SK-N-SH treated with all-trans-retinoic acid at 6 μM for 48 hours (cell line): ENCODE data around the gene TMEM59L.

Experiments
- ATAC-seq: fragments of 200-7000 bp; cut with Tn5 transposase; 3 replicates; pipeline ENCODE4 v1.9.1; 2020; ENCODE audit warnings: mild to moderate bottlenecking, moderate library complexity
- BACH2 ChIP-seq: fragments of 250-450 bp; sonication (Bioruptor Pico); IDR thresholded peaks from 2 replicates; pipeline ENCODE4 v1.9.0; 2021; ENCODE audit warnings: mild to moderate bottlenecking, borderline replicate concordance
- CSDC2 ChIP-seq: fragments of 250-450 bp; sonication (Bioruptor Pico); IDR thresholded peaks from 2 replicates; pipeline ENCODE4 v1.5.0; 2020; ENCODE audit warnings: mild to moderate bottlenecking, moderate library complexity
- ISL1 ChIP-seq: fragments of 250-450 bp; sonication (Bioruptor Pico); IDR thresholded peaks from 2 replicates; pipeline ENCODE4 v2.1.2; 2022; ENCODE audit warnings: mild to moderate bottlenecking, moderate library complexity
- OSR1 ChIP-seq: fragments of 250-450 bp; sonication (Bioruptor Pico); IDR thresholded peaks from 2 replicates; pipeline ENCODE4 v1.8.0; 2022; ENCODE audit warnings: moderate library complexity, mild to moderate bottlenecking, inconsistent platforms
- PPARA ChIP-seq: fragments of 250-450 bp; sonication (Bioruptor Pico); IDR thresholded peaks from 2 replicates; pipeline ENCODE4 v1.5.0; 2020; ENCODE audit warnings: mild to moderate bottlenecking, borderline replicate concordance
- RARB ChIP-seq: fragments of 250-450 bp; sonication (Bioruptor Pico); IDR thresholded peaks from 2 replicates; pipeline ENCODE4 v1.8.0; 2021; ENCODE audit warnings: mild to moderate bottlenecking, moderate library complexity
- TOX ChIP-seq: fragments of 250-450 bp; sonication (Bioruptor Pico); IDR thresholded peaks from 2 replicates; pipeline ENCODE4 v1.8.0; 2021; ENCODE audit warnings: mild to moderate bottlenecking, moderate library complexity, borderline replicate concordance
- ZC3H10 ChIP-seq: fragments of 250-450 bp; sonication (Bioruptor Pico); IDR thresholded peaks from 2 replicates; pipeline ENCODE4 v1.5.1; 2021; ENCODE audit warnings: mild to moderate bottlenecking, moderate library complexity
- ZFP30 ChIP-seq: fragments of 450-650 bp; formaldehyde crosslinking; IDR thresholded peaks from 2 replicates; pipeline ENCODE4 v1.5.0; 2022; ENCODE audit warnings: mild to moderate bottlenecking, moderate library complexity
- ZNF565 ChIP-seq: fragments of 450-650 bp; formaldehyde crosslinking; conservative IDR thresholded peaks from 2 replicates; pipeline ENCODE4 v1.5.0; 2020; ENCODE audit warnings: low read depth, mild to moderate bottlenecking, moderate library complexity
- ZNF70 ChIP-seq: fragments of 450-650 bp; formaldehyde crosslinking; IDR thresholded peaks from 2 replicates; pipeline ENCODE4 v1.5.0; 2020; ENCODE audit warnings: mild to moderate bottlenecking, moderate library complexity
- ZNF8 ChIP-seq: fragments of 450-650 bp; formaldehyde crosslinking; IDR thresholded peaks from 2 replicates; pipeline ENCODE4 v1.5.0; 2020; ENCODE audit warnings: mild to moderate bottlenecking, moderate library complexity
- TF ChIP-seq, protein P1 (sequence below): fragments of 250-450 bp; sonication (Bioruptor Pico); IDR thresholded peaks from 2 replicates; pipeline ENCODE4 v1.8.0; 2020; ENCODE audit warnings: mild to moderate bottlenecking, moderate library complexity, borderline replicate concordance
- TF ChIP-seq, protein P2 (sequence below): fragments of 250-450 bp; sonication (Bioruptor Pico); IDR thresholded peaks from 2 replicates; pipeline ENCODE4 v1.5.1; 2020; ENCODE audit warnings: low read depth, mild to moderate bottlenecking, moderate library complexity
- TF ChIP-seq, protein P3 (sequence below): fragments of 250-450 bp; sonication (Bioruptor Pico); IDR thresholded peaks from 2 replicates; pipeline ENCODE4 v1.5.1; 2021; ENCODE audit warnings: mild to moderate bottlenecking, moderate library complexity
- TF ChIP-seq, protein P4 (sequence below): fragments of 250-450 bp; sonication (Bioruptor Pico); IDR thresholded peaks from 2 replicates; pipeline ENCODE4 v1.5.0; 2020; ENCODE audit warnings: mild to moderate bottlenecking, moderate library complexity
- TF ChIP-seq, protein P5 (sequence below): fragments of 250-450 bp; sonication (Bioruptor Pico); IDR thresholded peaks from 2 replicates; pipeline ENCODE4 v1.8.0; 2021; ENCODE audit warnings: low read depth, mild to moderate bottlenecking, moderate library complexity, borderline replicate concordance

The TMEM59L gene

DNA sequence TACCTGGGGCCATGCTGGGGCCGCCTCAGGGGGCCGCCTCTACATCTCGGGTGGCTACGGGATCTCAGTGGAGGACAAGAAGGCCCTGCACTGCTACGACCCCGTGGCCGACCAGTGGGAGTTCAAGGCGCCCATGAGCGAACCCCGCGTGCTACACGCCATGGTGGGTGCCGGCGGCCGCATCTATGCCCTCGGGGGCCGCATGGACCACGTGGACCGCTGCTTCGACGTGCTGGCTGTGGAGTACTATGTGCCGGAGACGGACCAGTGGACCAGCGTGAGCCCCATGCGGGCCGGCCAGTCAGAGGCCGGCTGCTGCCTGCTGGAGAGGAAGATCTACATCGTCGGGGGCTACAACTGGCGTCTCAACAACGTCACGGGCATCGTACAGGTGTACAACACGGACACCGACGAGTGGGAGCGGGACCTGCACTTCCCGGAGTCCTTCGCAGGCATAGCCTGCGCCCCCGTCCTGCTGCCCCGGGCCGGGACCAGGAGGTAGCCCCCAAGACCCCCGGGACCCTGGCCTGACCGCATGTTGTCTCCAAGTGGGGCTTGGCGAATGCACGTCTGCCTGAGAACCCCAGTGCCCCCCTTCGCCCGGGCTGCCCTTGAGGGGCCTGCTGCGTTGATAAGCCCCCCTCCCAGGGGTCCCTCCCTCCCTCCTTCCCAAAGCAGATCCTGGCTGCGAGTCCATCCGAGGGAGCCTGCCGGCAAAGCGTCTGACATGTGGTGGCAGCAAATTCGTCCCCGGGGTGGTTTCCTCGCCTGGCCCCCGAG lies 56.3 kb downstream of the TMEM59L start:
- TF ChIP-seq, protein P1, sequence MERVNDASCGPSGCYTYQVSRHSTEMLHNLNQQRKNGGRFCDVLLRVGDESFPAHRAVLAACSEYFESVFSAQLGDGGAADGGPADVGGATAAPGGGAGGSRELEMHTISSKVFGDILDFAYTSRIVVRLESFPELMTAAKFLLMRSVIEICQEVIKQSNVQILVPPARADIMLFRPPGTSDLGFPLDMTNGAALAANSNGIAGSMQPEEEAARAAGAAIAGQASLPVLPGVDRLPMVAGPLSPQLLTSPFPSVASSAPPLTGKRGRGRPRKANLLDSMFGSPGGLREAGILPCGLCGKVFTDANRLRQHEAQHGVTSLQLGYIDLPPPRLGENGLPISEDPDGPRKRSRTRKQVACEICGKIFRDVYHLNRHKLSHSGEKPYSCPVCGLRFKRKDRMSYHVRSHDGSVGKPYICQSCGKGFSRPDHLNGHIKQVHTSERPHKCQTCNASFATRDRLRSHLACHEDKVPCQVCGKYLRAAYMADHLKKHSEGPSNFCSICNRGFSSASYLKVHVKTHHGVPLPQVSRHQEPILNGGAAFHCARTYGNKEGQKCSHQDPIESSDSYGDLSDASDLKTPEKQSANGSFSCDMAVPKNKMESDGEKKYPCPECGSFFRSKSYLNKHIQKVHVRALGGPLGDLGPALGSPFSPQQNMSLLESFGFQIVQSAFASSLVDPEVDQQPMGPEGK (CRISPR knock-in tag) = no peak
- no peak for TF ChIP-seq CSDC2
- no peak for TF ChIP-seq ZFP30 (CRISPR knock-in tag)
- TF ChIP-seq ISL1 (CRISPR knock-in tag) = no peak
- TF ChIP-seq OSR1 (CRISPR knock-in tag) = no peak
- no peak for TF ChIP-seq RARB (CRISPR knock-in tag)
- TF ChIP-seq, protein P2, sequence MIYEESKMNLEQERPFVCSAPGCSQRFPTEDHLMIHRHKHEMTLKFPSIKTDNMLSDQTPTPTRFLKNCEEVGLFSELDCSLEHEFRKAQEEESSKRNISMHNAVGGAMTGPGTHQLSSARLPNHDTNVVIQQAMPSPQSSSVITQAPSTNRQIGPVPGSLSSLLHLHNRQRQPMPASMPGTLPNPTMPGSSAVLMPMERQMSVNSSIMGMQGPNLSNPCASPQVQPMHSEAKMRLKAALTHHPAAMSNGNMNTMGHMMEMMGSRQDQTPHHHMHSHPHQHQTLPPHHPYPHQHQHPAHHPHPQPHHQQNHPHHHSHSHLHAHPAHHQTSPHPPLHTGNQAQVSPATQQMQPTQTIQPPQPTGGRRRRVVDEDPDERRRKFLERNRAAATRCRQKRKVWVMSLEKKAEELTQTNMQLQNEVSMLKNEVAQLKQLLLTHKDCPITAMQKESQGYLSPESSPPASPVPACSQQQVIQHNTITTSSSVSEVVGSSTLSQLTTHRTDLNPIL (CRISPR knock-in tag) = no peak
- TF ChIP-seq ZNF8 = no peak
- no peak for TF ChIP-seq ZNF565 (CRISPR knock-in tag)
- TF ChIP-seq BACH2 (CRISPR knock-in tag) = no peak
- no peak for TF ChIP-seq PPARA (CRISPR knock-in tag)

DNA sequence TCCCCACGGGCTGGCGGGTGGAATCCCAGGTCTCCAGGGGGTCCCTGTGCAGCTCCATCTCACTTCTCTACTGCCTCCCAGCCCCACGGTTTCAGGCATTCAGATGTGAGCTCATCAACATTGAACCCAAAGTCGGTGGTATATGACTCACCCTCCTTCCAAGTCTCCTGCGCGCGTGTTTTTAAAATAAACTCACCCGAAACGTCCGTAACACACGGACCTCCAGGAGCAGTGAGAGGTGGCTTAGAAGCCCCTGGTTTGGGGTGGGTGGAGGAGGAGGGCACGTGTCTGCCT lies 56.8 kb downstream of the TMEM59L start:
- ATAC-seq = no peak
- TF ChIP-seq ISL1 (CRISPR knock-in tag) (no peak), ZNF565 (CRISPR knock-in tag) (no peak), ZNF70 (no peak), CSDC2 (no peak), TOX (no peak), ZFP30 (CRISPR knock-in tag) (no peak), BACH2 (CRISPR knock-in tag) (no peak)
- TF ChIP-seq, protein P3, sequence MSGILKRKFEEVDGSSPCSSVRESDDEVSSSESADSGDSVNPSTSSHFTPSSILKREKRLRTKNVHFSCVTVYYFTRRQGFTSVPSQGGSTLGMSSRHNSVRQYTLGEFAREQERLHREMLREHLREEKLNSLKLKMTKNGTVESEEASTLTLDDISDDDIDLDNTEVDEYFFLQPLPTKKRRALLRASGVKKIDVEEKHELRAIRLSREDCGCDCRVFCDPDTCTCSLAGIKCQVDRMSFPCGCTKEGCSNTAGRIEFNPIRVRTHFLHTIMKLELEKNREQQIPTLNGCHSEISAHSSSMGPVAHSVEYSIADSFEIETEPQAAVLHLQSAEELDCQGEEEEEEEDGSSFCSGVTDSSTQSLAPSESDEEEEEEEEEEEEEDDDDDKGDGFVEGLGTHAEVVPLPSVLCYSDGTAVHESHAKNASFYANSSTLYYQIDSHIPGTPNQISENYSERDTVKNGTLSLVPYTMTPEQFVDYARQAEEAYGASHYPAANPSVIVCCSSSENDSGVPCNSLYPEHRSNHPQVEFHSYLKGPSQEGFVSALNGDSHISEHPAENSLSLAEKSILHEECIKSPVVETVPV (CRISPR knock-in tag) = no peak
- TF ChIP-seq, protein P4, sequence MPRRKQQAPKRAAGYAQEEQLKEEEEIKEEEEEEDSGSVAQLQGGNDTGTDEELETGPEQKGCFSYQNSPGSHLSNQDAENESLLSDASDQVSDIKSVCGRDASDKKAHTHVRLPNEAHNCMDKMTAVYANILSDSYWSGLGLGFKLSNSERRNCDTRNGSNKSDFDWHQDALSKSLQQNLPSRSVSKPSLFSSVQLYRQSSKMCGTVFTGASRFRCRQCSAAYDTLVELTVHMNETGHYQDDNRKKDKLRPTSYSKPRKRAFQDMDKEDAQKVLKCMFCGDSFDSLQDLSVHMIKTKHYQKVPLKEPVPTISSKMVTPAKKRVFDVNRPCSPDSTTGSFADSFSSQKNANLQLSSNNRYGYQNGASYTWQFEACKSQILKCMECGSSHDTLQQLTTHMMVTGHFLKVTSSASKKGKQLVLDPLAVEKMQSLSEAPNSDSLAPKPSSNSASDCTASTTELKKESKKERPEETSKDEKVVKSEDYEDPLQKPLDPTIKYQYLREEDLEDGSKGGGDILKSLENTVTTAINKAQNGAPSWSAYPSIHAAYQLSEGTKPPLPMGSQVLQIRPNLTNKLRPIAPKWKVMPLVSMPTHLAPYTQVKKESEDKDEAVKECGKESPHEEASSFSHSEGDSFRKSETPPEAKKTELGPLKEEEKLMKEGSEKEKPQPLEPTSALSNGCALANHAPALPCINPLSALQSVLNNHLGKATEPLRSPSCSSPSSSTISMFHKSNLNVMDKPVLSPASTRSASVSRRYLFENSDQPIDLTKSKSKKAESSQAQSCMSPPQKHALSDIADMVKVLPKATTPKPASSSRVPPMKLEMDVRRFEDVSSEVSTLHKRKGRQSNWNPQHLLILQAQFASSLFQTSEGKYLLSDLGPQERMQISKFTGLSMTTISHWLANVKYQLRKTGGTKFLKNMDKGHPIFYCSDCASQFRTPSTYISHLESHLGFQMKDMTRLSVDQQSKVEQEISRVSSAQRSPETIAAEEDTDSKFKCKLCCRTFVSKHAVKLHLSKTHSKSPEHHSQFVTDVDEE (CRISPR knock-in tag) = no peak
- TF ChIP-seq, protein P2 (CRISPR knock-in tag) = no peak
- TF ChIP-seq, protein P5, sequence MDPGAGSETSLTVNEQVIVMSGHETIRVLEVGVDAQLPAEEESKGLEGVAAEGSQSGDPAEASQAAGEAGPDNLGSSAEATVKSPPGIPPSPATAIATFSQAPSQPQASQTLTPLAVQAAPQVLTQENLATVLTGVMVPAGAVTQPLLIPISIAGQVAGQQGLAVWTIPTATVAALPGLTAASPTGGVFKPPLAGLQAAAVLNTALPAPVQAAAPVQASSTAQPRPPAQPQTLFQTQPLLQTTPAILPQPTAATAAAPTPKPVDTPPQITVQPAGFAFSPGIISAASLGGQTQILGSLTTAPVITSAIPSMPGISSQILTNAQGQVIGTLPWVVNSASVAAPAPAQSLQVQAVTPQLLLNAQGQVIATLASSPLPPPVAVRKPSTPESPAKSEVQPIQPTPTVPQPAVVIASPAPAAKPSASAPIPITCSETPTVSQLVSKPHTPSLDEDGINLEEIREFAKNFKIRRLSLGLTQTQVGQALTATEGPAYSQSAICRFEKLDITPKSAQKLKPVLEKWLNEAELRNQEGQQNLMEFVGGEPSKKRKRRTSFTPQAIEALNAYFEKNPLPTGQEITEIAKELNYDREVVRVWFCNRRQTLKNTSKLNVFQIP (CRISPR knock-in tag) = no peak

More for the DNA sequence above, 56.3 kb downstream of the TMEM59L start:
- no peak for ATAC-seq

DNA sequence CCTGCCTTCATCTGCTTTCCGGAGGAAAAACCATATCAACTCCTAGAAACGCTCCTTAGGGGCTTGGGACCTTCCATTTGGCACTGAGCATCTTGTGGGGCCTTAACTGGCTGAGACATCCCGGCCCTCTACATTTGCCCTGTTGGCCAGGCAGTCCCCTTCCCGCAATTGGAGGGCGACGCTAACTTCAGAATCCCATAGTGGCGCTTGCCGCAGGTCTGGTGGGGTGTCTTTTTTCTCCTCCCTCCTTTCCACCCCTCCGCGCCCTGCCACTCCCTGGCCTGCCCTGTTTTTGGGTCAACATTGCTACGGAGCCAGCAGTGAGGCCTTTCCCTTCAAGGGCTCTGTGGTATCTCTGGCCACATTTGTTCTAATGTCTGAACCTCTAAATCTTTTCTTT lies 57.2 kb downstream of the TMEM59L start:
- TF ChIP-seq CSDC2 (no peak), BACH2 (CRISPR knock-in tag) (no peak), ZNF70 (no peak), ZC3H10 (CRISPR knock-in tag) (no peak)
- no peak for ATAC-seq
